ENCODE results near the gene MRPL19. TPM values are rescaled to one million over a fixed set of nuclear protein-coding genes. Genes with fewer than 3 reads are reported as not detected.

Gene MRPL19
- total and polyA plus RNA-seq, 2 of the 13 experiments (the other 11 are each of a cell fraction or from before 2014, with no cell fraction given) = 43.2 to 163 TPM

GRCh38 chr2:75605770-75606529 lies 40.6 kb upstream of the MRPL19 start (continued):
- no peak for TF ChIP-seq ZNF615 (CRISPR knock-in tag; IDR thresholded peaks at IDR 0.05; ENCODE audit: borderline replicate concordance)
- no peak for TF ChIP-seq SIX4 (CRISPR knock-in tag; IDR thresholded peaks at IDR 0.05)
- TF ChIP-seq MTF1 (CRISPR knock-in tag; IDR thresholded peaks at IDR 0.05) = no peak
- TF ChIP-seq CHCHD3 (CRISPR knock-in tag; IDR thresholded peaks at IDR 0.05) = no peak
- no peak for TF ChIP-seq KLF11 (CRISPR knock-in tag; IDR thresholded peaks at IDR 0.05)
- no peak for TF ChIP-seq CC2D1A (CRISPR knock-in tag; IDR thresholded peaks at IDR 0.05)
- no peak for TF ChIP-seq SIX1 (CRISPR knock-in tag; IDR thresholded peaks at IDR 0.05; ENCODE audit: borderline replicate concordance)
- no peak for TF ChIP-seq ZNF510 (CRISPR knock-in tag; IDR thresholded peaks at IDR 0.05; ENCODE audit: low read depth)
- no peak for TF ChIP-seq ATM (IDR thresholded peaks at IDR 0.05; ENCODE audit: borderline replicate concordance)
- no peak for TF ChIP-seq ARID2 (CRISPR knock-in tag; IDR thresholded peaks at IDR 0.05; ENCODE audit: borderline replicate concordance)
- TF ChIP-seq DNMT1 (CRISPR knock-in tag; IDR thresholded peaks at IDR 0.05) = no peak
- TF ChIP-seq LCORL (IDR thresholded peaks at IDR 0.05) = no peak
- 0 out of 2 replicates have a peak, but pooled peaks have one; percentile 43 for TF ChIP-seq LCORL (CRISPR knock-in tag; IDR thresholded peaks at IDR 0.05)
- peak; percentile 31; the same call in 1 of the 2 replicates for TF ChIP-seq KMT2A (CRISPR knock-in tag; IDR thresholded peaks at IDR 0.05)
- TF ChIP-seq STAG1 (CRISPR knock-in tag; IDR thresholded peaks at IDR 0.05) = peak; percentile 64
- TF ChIP-seq TEAD3 (CRISPR knock-in tag; optimal IDR thresholded peaks at IDR 0.05; ENCODE audit: borderline replicate concordance) = peak; percentile 88
- TF ChIP-seq ZNF850 (CRISPR knock-in tag; conservative IDR thresholded peaks at IDR 0.05) = no peak
- no peak for TF ChIP-seq ATRX (CRISPR knock-in tag; IDR thresholded peaks at IDR 0.05; ENCODE audit: borderline replicate concordance)
- TF ChIP-seq GTF2F1 (IDR thresholded peaks at IDR 0.05; ENCODE audit: low read length) = no peak
- TF ChIP-seq RAD21 (CRISPR knock-in tag; IDR thresholded peaks at IDR 0.05) = peak; percentile 41; the same call in 1 of the 2 replicates
- no peak for TF ChIP-seq CREB1 (IDR thresholded peaks at IDR 0.05)
- TF ChIP-seq CREB1 (CRISPR knock-in tag; IDR thresholded peaks at IDR 0.05) = no peak
- TF ChIP-seq, protein P1, sequence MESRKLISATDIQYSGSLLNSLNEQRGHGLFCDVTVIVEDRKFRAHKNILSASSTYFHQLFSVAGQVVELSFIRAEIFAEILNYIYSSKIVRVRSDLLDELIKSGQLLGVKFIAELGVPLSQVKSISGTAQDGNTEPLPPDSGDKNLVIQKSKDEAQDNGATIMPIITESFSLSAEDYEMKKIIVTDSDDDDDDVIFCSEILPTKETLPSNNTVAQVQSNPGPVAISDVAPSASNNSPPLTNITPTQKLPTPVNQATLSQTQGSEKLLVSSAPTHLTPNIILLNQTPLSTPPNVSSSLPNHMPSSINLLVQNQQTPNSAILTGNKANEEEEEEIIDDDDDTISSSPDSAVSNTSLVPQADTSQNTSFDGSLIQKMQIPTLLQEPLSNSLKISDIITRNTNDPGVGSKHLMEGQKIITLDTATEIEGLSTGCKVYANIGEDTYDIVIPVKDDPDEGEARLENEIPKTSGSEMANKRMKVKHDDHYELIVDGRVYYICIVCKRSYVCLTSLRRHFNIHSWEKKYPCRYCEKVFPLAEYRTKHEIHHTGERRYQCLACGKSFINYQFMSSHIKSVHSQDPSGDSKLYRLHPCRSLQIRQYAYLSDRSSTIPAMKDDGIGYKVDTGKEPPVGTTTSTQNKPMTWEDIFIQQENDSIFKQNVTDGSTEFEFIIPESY (CRISPR knock-in tag; IDR thresholded peaks at IDR 0.05) = peak; percentile 82
- no peak for TF ChIP-seq SAFB2 (CRISPR knock-in tag; IDR thresholded peaks at IDR 0.05; ENCODE audit: borderline replicate concordance, low read depth)
- no peak for TF ChIP-seq CENPT (CRISPR knock-in tag; IDR thresholded peaks at IDR 0.05; ENCODE audit: low read depth)
- no peak for TF ChIP-seq GATAD1 (CRISPR knock-in tag; IDR thresholded peaks at IDR 0.05)
- TF ChIP-seq, protein P2, sequence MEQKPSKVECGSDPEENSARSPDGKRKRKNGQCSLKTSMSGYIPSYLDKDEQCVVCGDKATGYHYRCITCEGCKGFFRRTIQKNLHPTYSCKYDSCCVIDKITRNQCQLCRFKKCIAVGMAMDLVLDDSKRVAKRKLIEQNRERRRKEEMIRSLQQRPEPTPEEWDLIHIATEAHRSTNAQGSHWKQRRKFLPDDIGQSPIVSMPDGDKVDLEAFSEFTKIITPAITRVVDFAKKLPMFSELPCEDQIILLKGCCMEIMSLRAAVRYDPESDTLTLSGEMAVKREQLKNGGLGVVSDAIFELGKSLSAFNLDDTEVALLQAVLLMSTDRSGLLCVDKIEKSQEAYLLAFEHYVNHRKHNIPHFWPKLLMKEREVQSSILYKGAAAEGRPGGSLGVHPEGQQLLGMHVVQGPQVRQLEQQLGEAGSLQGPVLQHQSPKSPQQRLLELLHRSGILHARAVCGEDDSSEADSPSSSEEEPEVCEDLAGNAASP (CRISPR knock-in tag; IDR thresholded peaks at IDR 0.05; ENCODE audit: borderline replicate concordance) = no peak
- TF ChIP-seq ZNF501 (CRISPR knock-in tag; IDR thresholded peaks at IDR 0.05) = peak; percentile 35; the same call in 1 of the 2 replicates
- no peak for TF ChIP-seq ZNF512 (CRISPR knock-in tag; IDR thresholded peaks at IDR 0.05)

All from HepG2 (cell line).